ENCODE measurements around the gene FUT8.
A peak's percentile ranks its signal among the peaks of the same experiment; 100 is the strongest.

Gene FUT8

GRCh38 chr14:65412032-65412846, at the start of gene FUT8:
Gene FUT8, plus strand, starts transcription at chr14:65412730. Its CDS starts 148,834 bp downstream, at chr14:65561564.
- DNase-seq (ENCODE audit: low read depth in 2 of 3, low spot score in 1 of 3): peak; percentile 86 to 94 (median 93)

- no peak for DNase-seq (ENCODE audit: low read depth in 2 of 3, low spot score in 1 of 3)
These were observed 45.5 kb upstream of the FUT8 start for GRCh38 chr14:65366802-65367565.

DNA sequence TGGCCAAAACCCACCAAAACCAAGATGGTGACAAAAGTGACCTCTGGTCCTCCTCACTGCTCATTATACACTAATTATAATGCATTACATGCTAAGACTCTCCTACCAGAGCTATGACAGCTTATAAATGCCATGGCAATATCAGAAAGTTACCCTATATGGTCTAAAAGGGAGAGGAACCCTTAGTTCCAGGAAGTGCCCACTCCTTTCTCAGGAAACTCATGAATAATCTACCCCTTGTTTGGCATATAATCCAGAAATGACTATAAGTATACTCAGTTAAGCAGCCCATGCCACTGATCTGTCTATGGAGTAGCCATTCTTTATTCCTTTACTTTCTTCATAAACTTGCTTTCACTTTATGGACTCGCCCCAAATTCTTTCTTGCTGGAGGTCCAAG, 43.0 kb upstream of the FUT8 start:
- peak in 1 of 3 donors; percentile 48 for DNase-seq (ENCODE audit: low read depth in 2 of 3, low spot score in 1 of 3)

DNA sequence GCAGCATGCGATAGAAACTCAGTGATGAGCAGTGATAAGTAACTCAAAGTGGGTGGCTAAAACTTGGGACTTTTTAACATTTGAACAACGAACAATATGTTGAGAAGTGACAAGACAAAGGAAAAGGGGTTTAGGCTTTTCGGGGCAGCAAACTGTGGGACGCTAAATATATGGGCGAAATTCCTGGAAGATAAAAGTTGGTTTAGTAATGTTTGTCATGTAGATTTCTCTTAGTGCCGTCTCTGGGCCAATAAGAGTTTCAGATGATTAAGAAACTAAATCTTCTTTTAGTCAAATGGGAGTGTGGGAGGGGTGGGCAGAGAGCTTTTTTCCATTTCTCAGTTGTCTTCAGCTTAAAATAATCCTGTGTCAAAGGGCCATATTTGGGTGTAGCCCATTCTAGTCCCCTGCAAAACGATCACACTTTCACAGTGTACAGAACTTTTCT, 41.7 kb upstream of the FUT8 start:
- no peak for DNase-seq (ENCODE audit: low read depth in 2 of 3, low spot score in 1 of 3)

DNA sequence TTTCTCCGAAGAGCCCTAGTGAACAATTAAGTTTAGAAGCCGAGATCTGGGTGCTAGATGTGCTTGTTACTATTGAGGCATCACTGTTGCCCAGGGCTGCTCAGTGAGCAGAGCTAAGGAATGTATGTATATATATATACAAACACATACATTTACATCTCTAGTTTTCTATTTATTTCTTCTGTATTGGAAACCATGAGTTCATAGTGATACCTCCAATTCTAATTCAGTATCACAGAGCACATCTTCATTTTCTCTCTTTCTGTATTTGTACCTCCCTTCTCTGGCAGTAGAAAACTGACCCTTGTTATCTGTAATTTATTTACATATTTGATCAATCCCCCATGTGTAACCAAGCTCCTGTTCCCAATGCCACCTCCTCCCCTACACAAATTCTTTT, 40.7 kb upstream of the FUT8 start:
- DNase-seq (ENCODE audit: low read depth in 2 of 3, low spot score in 1 of 3): no peak

- DNase-seq (ENCODE audit: low read depth in 2 of 3, low spot score in 1 of 3): no peak
These were observed 39.4 kb upstream of the FUT8 start for GRCh38 chr14:65373016-65373670.

GRCh38 chr14:65373671-65374039, 38.9 kb upstream of the FUT8 start:
- no peak for DNase-seq (ENCODE audit: low read depth in 2 of 3, low spot score in 1 of 3)

- no peak for DNase-seq (ENCODE audit: low read depth in 2 of 3, low spot score in 1 of 3)
These were observed 35.0 kb upstream of the FUT8 start for GRCh38 chr14:65377576-65377975.

DNA sequence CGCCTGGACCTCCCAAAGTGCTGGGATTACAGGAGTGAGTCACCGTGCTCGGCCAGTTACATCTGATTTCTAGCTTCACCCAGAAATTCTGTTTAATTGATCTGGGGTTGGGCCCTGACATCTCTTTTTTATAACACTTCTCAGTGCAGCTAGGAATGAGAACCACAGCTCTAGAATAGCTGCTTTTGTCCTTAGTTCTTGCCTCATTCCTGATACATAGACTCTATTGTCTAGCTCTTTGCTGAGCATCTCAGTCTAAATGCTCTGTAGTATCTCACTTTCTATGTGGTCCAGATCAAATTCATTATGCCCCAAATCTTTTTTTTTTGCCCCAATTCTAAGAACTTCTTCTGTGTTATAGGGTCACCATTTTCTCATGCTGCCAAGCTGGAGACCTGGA, 29.9 kb upstream of the FUT8 start:
- DNase-seq (ENCODE audit: low read depth in 2 of 3, low spot score in 1 of 3): no peak

GRCh38 chr14:65387171-65387570, 25.4 kb upstream of the FUT8 start:
- no peak for DNase-seq (ENCODE audit: low read depth in 2 of 3, low spot score in 1 of 3)

- DNase-seq (ENCODE audit: low read depth in 2 of 3, low spot score in 1 of 3): no peak
These were observed 24.9 kb upstream of the FUT8 start for GRCh38 chr14:65387628-65388027.

GRCh38 chr14:65392296-65392695, 20.2 kb upstream of the FUT8 start:
- no peak for DNase-seq (ENCODE audit: low read depth in 2 of 3, low spot score in 1 of 3)

DNA sequence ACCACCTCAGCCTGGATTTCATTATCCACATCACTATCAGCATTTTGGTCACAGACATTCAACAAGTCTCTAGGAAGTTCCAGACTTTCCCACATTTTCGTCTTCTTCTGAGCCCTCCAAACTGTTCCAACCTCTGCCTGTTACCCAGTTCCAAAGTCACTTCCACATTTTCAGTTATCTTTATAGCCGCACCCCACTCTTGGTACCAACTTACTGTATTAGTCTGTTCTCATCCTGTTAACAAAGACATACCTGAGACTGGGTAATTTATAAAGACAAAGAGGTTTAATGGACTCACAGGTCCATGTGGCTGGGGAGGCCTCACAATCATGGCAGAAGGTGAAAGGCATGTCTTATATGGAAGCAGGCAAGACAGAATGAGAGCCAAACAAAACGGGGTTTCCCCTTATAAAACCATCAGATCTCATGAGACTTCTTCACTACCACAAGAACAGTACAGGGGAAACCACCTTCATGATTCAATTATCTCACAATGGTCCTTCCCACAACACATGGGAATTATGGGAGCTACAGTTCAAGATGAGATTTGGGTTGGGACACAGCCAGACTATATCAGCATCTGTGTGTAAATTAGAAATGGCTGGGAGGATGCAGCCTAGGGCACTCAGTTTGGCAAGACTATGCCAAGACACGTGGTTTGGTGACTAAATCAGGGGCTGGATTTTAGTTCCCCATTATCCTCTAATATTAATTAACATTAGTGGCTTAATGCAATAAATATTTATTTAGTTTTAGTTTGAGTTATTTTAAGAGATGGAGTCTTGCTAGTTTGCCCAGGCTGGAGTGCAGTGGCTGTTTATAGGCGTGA, 16.2 kb upstream of the FUT8 start:
- no peak for DNase-seq (ENCODE audit: low read depth in 2 of 3, low spot score in 1 of 3)

- DNase-seq (ENCODE audit: low read depth in 2 of 3, low spot score in 1 of 3): no peak
These were observed 9.3 kb upstream of the FUT8 start for GRCh38 chr14:65403231-65403630.

GRCh38 chr14:65408113-65408512, 4.4 kb upstream of the FUT8 start:
- no peak for DNase-seq (ENCODE audit: low read depth in 2 of 3, low spot score in 1 of 3)

DNA sequence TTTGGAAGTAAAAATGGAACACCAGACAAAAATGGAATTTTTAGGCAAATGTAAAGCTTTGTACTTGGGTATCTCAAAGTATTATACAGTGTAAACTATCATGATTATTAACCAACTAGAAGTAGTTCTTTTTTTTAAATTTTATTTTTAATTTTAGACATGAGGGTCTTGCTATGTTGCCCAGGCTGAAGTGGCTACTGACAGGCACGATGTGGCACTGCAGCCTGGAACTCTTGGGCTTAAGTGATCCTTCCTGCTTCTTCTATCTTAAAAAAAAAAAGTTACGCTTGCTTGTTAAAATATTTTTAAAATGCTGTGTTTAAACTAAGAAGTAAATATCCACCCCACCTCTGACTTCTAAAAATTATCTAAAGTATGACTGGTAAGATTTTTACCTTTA, 1.9 kb upstream of the FUT8 start:
- DNase-seq (ENCODE audit: low read depth in 2 of 3, low spot score in 1 of 3): no peak

GRCh38 chr14:65411656-65412031, 886 bp upstream of the FUT8 start:
- DNase-seq (ENCODE audit: low read depth in 2 of 3, low spot score in 1 of 3): peak; percentile 49 to 78 (median 61)

- DNase-seq (ENCODE audit: low read depth in 2 of 3, low spot score in 1 of 3): peak; percentile 8 to 54 (median 38)
These were observed 567 bp downstream of the FUT8 start for GRCh38 chr14:65412856-65413738.

DNA sequence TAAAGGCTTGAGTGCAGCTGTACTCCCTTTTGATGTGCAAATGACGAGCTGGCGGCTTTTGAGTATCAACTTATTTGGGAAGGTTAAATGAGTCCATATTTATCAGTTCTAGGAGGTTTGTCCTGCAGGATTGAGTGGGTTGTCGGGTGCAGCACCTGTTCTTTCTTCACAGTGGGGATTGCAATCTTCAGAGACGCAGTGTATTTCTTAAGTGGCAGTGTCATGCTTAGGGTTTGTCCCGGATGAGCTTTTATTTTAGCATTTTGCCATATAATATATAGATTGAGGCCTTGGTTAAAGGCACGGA, 1.2 kb downstream of the FUT8 start:
- DNase-seq (ENCODE audit: low read depth in 2 of 3, low spot score in 1 of 3): no peak

DNA sequence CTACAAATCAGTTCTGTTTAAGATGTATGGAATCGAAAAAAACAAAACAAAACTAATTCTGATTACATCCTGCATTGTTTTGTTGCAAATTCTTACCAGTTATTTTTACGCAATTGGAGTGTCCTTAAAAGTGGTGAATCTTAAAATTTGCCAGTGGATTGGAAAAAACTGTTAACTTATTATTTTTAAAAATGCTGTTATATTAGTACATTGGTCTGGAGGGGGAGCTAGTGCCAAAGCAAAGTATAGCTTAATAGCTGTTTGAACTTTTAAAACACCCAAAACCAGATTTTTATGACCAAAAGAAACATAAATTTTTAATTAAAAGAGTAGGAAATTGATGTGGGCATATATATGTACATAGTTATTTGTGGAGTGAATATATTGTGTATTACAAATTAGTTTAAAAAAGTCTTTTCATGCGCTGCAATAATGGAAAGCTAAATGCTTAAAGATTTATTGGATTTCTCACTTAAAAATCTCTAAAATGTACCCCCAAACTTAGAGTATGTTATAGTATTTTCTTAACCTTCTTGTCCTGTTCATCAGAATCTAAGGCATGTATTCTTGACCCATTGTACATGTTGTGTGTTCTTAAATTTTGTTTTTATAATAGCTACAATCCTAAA, 2.5 kb downstream of the FUT8 start:
- no peak for DNase-seq (ENCODE audit: low read depth in 2 of 3, low spot score in 1 of 3)

All from stimulated activated CD4-positive, alpha-beta T cell treated with anti-CD3 and anti-CD28 coated beads, Interleukin-12 subunit alpha, Interleukin-12 subunit beta, amount 100 ng/mL, for 48 hours (primary cell).